ENCODE results near the gene HOXA5. TPM values are rescaled to one million over a fixed set of nuclear protein-coding genes. Genes with fewer than 3 reads are reported as not detected.
A peak's percentile ranks its signal among the peaks of the same experiment; 100 is the strongest.

The HOXA5 gene
- polyA plus RNA-seq, 4 donors: 70.8 to 87.5 (median 80.9) TPM

GRCh38 chr7:27172315-27172774 lies 28.9 kb upstream of the HOXA5 start:
- no peak for DNase-seq (ENCODE audit: low read depth in 4 of 4, low spot score in 2 of 4)

GRCh38 chr7:27171637-27172314 lies 28.3 kb upstream of the HOXA5 start:
- DNase-seq (ENCODE audit: low read depth in 4 of 4, low spot score in 2 of 4): no peak

- DNase-seq (ENCODE audit: low read depth in 4 of 4, low spot score in 2 of 4): no peak
Observed at GRCh38 chr7:27171325-27171636, 27.8 kb upstream of the HOXA5 start.

- DNase-seq (ENCODE audit: low read depth in 4 of 4, low spot score in 2 of 4): no peak
Observed at GRCh38 chr7:27170426-27171324, 27.2 kb upstream of the HOXA5 start.

GRCh38 chr7:27169658-27170425 lies 26.4 kb upstream of the HOXA5 start:
- no peak for DNase-seq (ENCODE audit: low read depth in 4 of 4, low spot score in 2 of 4)

GRCh38 chr7:27168265-27168947 lies 24.9 kb upstream of the HOXA5 start:
- no peak for DNase-seq (ENCODE audit: low read depth in 4 of 4, low spot score in 2 of 4)

- no peak for DNase-seq (ENCODE audit: low read depth in 4 of 4, low spot score in 2 of 4)
Observed at GRCh38 chr7:27167916-27168264, 24.4 kb upstream of the HOXA5 start.

- DNase-seq (ENCODE audit: low read depth in 4 of 4, low spot score in 2 of 4): no peak
Observed at GRCh38 chr7:27166531-27167505, 23.3 kb upstream of the HOXA5 start.

- DNase-seq (ENCODE audit: low read depth in 4 of 4, low spot score in 2 of 4): peak in 1 of 4 donors; percentile 85
Observed at GRCh38 chr7:27165996-27166530, 22.6 kb upstream of the HOXA5 start.

GRCh38 chr7:27165089-27165995 lies 21.9 kb upstream of the HOXA5 start, which contains the start of gene HOXA9:
Gene HOXA9 (minus strand): TSS chr7:27165537. CDS start chr7:27165457, 80 bp downstream.
- DNase-seq (ENCODE audit: low read depth in 4 of 4, low spot score in 2 of 4): peak in 3 of 4 donors; percentile 89 to 92 (median 90)

GRCh38 chr7:27164367-27165088 lies 21.0 kb upstream of the HOXA5 start:
- DNase-seq (ENCODE audit: low read depth in 4 of 4, low spot score in 2 of 4): no peak

- DNase-seq (ENCODE audit: low read depth in 4 of 4, low spot score in 2 of 4): no peak
Observed at GRCh38 chr7:27164045-27164366, 20.5 kb upstream of the HOXA5 start.

- DNase-seq (ENCODE audit: low read depth in 4 of 4, low spot score in 2 of 4): no peak
Observed at GRCh38 chr7:27163288-27164044, 20.0 kb upstream of the HOXA5 start.

GRCh38 chr7:27162561-27163287 lies 19.2 kb upstream of the HOXA5 start:
- no peak for DNase-seq (ENCODE audit: low read depth in 4 of 4, low spot score in 2 of 4)

GRCh38 chr7:27161721-27162560 lies 18.5 kb upstream of the HOXA5 start:
- no peak for DNase-seq (ENCODE audit: low read depth in 4 of 4, low spot score in 2 of 4)

All from left renal cortex interstitium (tissue), 4 donors.